AG04450 (cell line): ENCODE data around the gene C5orf58. TPM values are rescaled to one million over a fixed set of nuclear protein-coding genes. Genes with fewer than 3 reads are reported as not detected.
A peak's percentile ranks its signal among the peaks of the same experiment; 100 is the strongest.

Experiments used
- CTCF ChIA-PET: fragments of 300-600, 350-600 bp; formaldehyde crosslinking; extraction: SDS; loops from one replicate; lab custom pipeline; 2022; ENCODE audit warnings: antibody characterized with exemption, inconsistent platforms; lab: Charles Lee
- POLR2A ChIA-PET: fragments of 350-600 bp; formaldehyde crosslinking; extraction: SDS; loops from one replicate; lab custom pipeline; 2021; ENCODE audit warnings: antibody characterized with exemption, inconsistent platforms; lab: Yijun Ruan, JAX
- DNase-seq: peaks from one replicate; pipeline ENCODE4 v3.0.0-alpha.2; 2011; ENCODE audit warnings: low read depth, low spot score
- H3K27ac ChIP-seq: one replicate; pipeline ENCODE4 v1.5.1; 2012; ENCODE audit warnings: low read depth, low read length, control low read depth
- H3K27me3 ChIP-seq: one replicate; pipeline ENCODE4 v1.6.0; 2012; ENCODE audit warnings: low read length; ENCODE audit not compliant: control insufficient read depth, insufficient read depth
- H3K4me3 ChIP-seq: 2 replicates; pipeline ENCODE4 v1.5.1; 2011; ENCODE audit warnings: mild to moderate bottlenecking, low read depth, low read length, control low read depth
- H3K9me3 ChIP-seq: 2 replicates; pipeline ENCODE4 v1.5.1; 2012; ENCODE audit warnings: low read length; ENCODE audit not compliant: control insufficient read depth, insufficient read depth
- polyA plus RNA-seq: library from polyadenylated mRNA; depleted of rRNA; stranded (reverse); fragments of >200 nt; gene quantifications from 2 replicates; pipeline ENCODE4 v1.2.3, GENCODE V29; 2011
- TF ChIP-seq, protein P1 (sequence below): IDR thresholded peaks from 2 replicates; pipeline ENCODE4 v1.5.1; 2011; ENCODE audit warnings: low read depth, low read length, control low read depth, inconsistent platforms

C5orf58 gene
- polyA plus RNA-seq, 1 experiment, result not detected

DNA sequence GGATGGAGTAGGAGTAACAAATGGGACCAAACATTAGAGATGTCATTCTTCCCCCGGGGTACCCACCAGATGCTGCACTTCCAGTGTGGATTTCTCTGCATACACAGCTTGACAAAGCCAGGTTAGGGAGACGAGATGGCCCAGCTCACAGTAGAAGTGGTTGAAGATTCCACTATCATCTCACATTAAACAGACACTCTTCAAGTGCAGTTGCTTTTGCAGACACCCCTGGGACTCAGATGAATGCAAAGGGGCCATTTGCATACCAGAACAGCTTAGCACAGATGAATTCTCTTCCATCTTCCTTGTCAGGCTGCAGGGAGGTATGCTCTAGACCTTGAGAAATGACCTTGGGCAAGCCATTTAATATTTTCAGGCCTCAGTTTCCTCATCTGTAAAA, 12.6 kb upstream of the C5orf58 start:
- ChIA-PET CTCF (no interaction called here), POLR2A (no interaction called here)
- no peaks in the 10 kb centered on the region for H3K9me3 ChIP-seq
- H3K4me3 ChIP-seq, result no peak overlapping the region
- TF ChIP-seq, protein P1, sequence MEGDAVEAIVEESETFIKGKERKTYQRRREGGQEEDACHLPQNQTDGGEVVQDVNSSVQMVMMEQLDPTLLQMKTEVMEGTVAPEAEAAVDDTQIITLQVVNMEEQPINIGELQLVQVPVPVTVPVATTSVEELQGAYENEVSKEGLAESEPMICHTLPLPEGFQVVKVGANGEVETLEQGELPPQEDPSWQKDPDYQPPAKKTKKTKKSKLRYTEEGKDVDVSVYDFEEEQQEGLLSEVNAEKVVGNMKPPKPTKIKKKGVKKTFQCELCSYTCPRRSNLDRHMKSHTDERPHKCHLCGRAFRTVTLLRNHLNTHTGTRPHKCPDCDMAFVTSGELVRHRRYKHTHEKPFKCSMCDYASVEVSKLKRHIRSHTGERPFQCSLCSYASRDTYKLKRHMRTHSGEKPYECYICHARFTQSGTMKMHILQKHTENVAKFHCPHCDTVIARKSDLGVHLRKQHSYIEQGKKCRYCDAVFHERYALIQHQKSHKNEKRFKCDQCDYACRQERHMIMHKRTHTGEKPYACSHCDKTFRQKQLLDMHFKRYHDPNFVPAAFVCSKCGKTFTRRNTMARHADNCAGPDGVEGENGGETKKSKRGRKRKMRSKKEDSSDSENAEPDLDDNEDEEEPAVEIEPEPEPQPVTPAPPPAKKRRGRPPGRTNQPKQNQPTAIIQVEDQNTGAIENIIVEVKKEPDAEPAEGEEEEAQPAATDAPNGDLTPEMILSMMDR, result no peak
- no peaks in the 10 kb centered on the region for H3K27me3 ChIP-seq
- no peak for DNase-seq
- H3K27ac ChIP-seq, result no peak overlapping the region

- ChIA-PET POLR2A (no interaction called here), CTCF (interaction anchor here (0.8 to 1.4 kb wide), 2 partner anchors 48 to 121 kb away, joined by 3 to 4 read pairs; no protein-coding TSS in a partner anchor)
- H3K4me3 ChIP-seq, result no peak overlapping the region
- TF ChIP-seq, protein P1, result 0 out of 2 replicates have a peak, but pooled peaks have one; percentile 6
- DNase-seq, result no peak
- H3K9me3 ChIP-seq, result no peaks in the 10 kb centered on the region
- H3K27ac ChIP-seq, result no peak overlapping the region
- H3K27me3 ChIP-seq, result no peaks in the 10 kb centered on the region
Measured at GRCh38 chr5:170221327-170221741, 11.5 kb upstream of the C5orf58 start.

- TF ChIP-seq, protein P1, result no peak
- CTCF ChIA-PET, result interaction anchor here (0.9 to 4.8 kb wide), 2 partner anchors 195 to 411 kb away, joined by 5 to 54 read pairs; no protein-coding TSS in a partner anchor
- no peak for DNase-seq
Measured at GRCh38 chr5:170223360-170223759, 9.4 kb upstream of the C5orf58 start.

GRCh38 chr5:170223906-170224305, 8.9 kb upstream of the C5orf58 start:
- TF ChIP-seq, protein P1, result no peak
- no peak for DNase-seq
- Histone ChIP-seq H3K27me3 (no peaks in the 10 kb centered on the region), H3K4me3 (no peak overlapping the region), H3K27ac (no peak overlapping the region), H3K9me3 (no peaks in the 10 kb centered on the region)
- POLR2A ChIA-PET, result no interaction called here
- CTCF ChIA-PET, result interaction anchor here (0.9 to 4.8 kb wide), 2 partner anchors 195 to 411 kb away, joined by 5 to 54 read pairs; no protein-coding TSS in a partner anchor

More at GRCh38 chr5:170223360-170223759, 9.4 kb upstream of the C5orf58 start:
- H3K9me3 ChIP-seq, result no peaks in the 10 kb centered on the region
- POLR2A ChIA-PET, result no interaction called here
- no peaks in the 10 kb centered on the region for H3K27me3 ChIP-seq
- H3K27ac ChIP-seq, result no peak overlapping the region
- H3K4me3 ChIP-seq, result no peak overlapping the region

GRCh38 chr5:170225326-170226128, 7.3 kb upstream of the C5orf58 start:
- DNase-seq, result no peak
- TF ChIP-seq, protein P1, result peak; percentile 71
- H3K27me3 ChIP-seq, result no peaks in the 10 kb centered on the region
- H3K4me3 ChIP-seq, result no peak overlapping the region
- ChIA-PET POLR2A (no interaction called here), CTCF (interaction anchor here (0.6 to 4.8 kb wide), 18 partner anchors 9 to 408 kb away, joined by 3 to 54 read pairs (median 4); no protein-coding TSS in a partner anchor)
- H3K27ac ChIP-seq, result no peak overlapping the region
- no peaks in the 10 kb centered on the region for H3K9me3 ChIP-seq
